Measurements from ENCODE around the gene GJB1. TPM values are rescaled to one million over a fixed set of nuclear protein-coding genes. Genes with fewer than 3 reads are reported as not detected.

GJB1 gene
- polyA plus RNA-seq, 3 donors, result not detected

- peak in 2 of 3 donors; percentile 33 to 36 for DNase-seq
- Histone ChIP-seq H2AFZ (ENCODE audit: insufficient read depth, low read depth, low read length, poor library complexity, severe bottlenecking) (peak overlapping the region; percentile 84), H3K9me3 (replicated peaks in 1 of 2; ENCODE audit: control insufficient read depth in 1 of 2, insufficient read depth in 1 of 2, low read length in 2 of 2) (no peaks in the 10 kb centered on the region), H3K27me3 (ENCODE audit: control insufficient read depth in 2 of 2, insufficient read depth in 2 of 2, low read length in 2 of 2) (no peaks in the 10 kb centered on the region), H3K4me3 (replicated peaks in 1 of 3; ENCODE audit: low read depth in 2 of 3, low read length in 3 of 3) (peak overlapping the region; percentile 69 to 91 (median 90)), H3K4me2 (replicated peaks; ENCODE audit: extremely low read depth, low read length, poor library complexity, severe bottlenecking) (peak overlapping the region; percentile 92), H3K27ac (ENCODE audit: low read depth in 1 of 2, low read length in 2 of 2) (peak overlapping the region in 1 of 2 donors; percentile 74), H3K36me3 (replicated peaks in 1 of 2; ENCODE audit: control insufficient read depth in 1 of 2, insufficient read depth in 2 of 2, low read length in 2 of 2) (peaks cover 15 to 16% of the 10 kb centered on the region in 2 donors), H3K4me1 (ENCODE audit: control insufficient read depth in 1 of 2, insufficient read depth in 2 of 2, low read length in 2 of 2) (peaks cover 28 to 33% of the 10 kb centered on the region in 2 donors), H3K9ac (ENCODE audit: insufficient read depth, low read length, poor library complexity, severe bottlenecking) (peak overlapping the region; percentile 62), H3K79me2 (ENCODE audit: insufficient read depth, low read length) (peaks cover 12% of the 10 kb centered on the region), H4K20me1 (ENCODE audit: insufficient read depth, low read length) (no peaks in the 10 kb centered on the region)
- Mint-ChIP-seq H3K9me3 (peaks cover 0 to 5% (median 0%) of the 10 kb centered on the region in 7 donors), H3K4me3 (peak overlapping the region; percentile 89), H3K36me3 (peaks cover 19 to 21% of the 10 kb centered on the region in 2 donors), H3K27ac (peak overlapping the region in 5 of 7 donors; percentile 42 to 94 (median 77)), H3K27me3 (ENCODE audit: low read depth in 3 of 3) (peaks cover 0 to 7% (median 0%) of the 10 kb centered on the region in 3 donors), H3K4me1 (peaks cover 36% of the 10 kb centered on the region)
- TF ChIP-seq CTCF (IDR thresholded peaks at IDR 0.05), result peak; percentile 41
- 0% methylated on average over 4 of the region's 35 CpGs for WGBS (ENCODE audit: insufficient coverage)
- intact Hi-C loops (cut with micrococcal nuclease), result loop anchor here in 1 of 2 donors (10.0 kb wide), 1 partner anchor 59 kb away; no protein-coding TSS in a partner anchor
Measured at GRCh38 chrX:71253253-71254091, 30.4 kb downstream of the GJB1 start.

GRCh38 chrX:71254092-71254963 is 31.3 kb downstream of the GJB1 start, which contains the start of gene ZMYM3:
TSS of gene ZMYM3 (minus strand) at chrX:71254140. CDS start at chrX:71253255, 885 bp downstream.
- H3K4me3 Mint-ChIP-seq, result peak within 1 kb of the TSS; percentile 89
- intact Hi-C loops (cut with micrococcal nuclease), result loop anchor here in 1 of 2 donors (10.0 kb wide), 1 partner anchor 60 kb away; no protein-coding TSS in a partner anchor
- H4K20me1 ChIP-seq (ENCODE audit: insufficient read depth, low read length), result no peaks in the 10 kb centered on the region
- peaks cover 0 to 10% (median 0%) of the 10 kb centered on the region in 3 donors for H3K27me3 Mint-ChIP-seq (ENCODE audit: low read depth in 3 of 3)
- H3K9me3 Mint-ChIP-seq, result peaks cover 0 to 7% (median 0%) of the 10 kb centered on the region in 7 donors
- no peaks in the 10 kb centered on the region for H3K9me3 ChIP-seq (replicated peaks in 1 of 2; ENCODE audit: control insufficient read depth in 1 of 2, insufficient read depth in 1 of 2, low read length in 2 of 2)
- DNase-seq, result peak; percentile 60 to 66 (median 62)
- H3K4me1 ChIP-seq (ENCODE audit: control insufficient read depth in 1 of 2, insufficient read depth in 2 of 2, low read length in 2 of 2), result peaks cover 28 to 33% of the 10 kb centered on the region in 2 donors
- H3K4me1 Mint-ChIP-seq, result peaks cover 36% of the 10 kb centered on the region
- peak within 1 kb of the TSS; percentile 69 to 91 (median 90) for H3K4me3 ChIP-seq (replicated peaks in 1 of 3; ENCODE audit: low read depth in 2 of 3, low read length in 3 of 3)
- H3K36me3 ChIP-seq (replicated peaks in 1 of 2; ENCODE audit: control insufficient read depth in 1 of 2, insufficient read depth in 2 of 2, low read length in 2 of 2), result peaks cover 7 to 9% of the 10 kb centered on the region in 2 donors
- peak within 1 kb of the TSS; percentile 84 for H2AFZ ChIP-seq (ENCODE audit: insufficient read depth, low read depth, low read length, poor library complexity, severe bottlenecking)
- H3K27me3 ChIP-seq (ENCODE audit: control insufficient read depth in 2 of 2, insufficient read depth in 2 of 2, low read length in 2 of 2), result no peaks in the 10 kb centered on the region
- peaks cover 11 to 14% of the 10 kb centered on the region in 2 donors for H3K36me3 Mint-ChIP-seq
- H3K9ac ChIP-seq (ENCODE audit: insufficient read depth, low read length, poor library complexity, severe bottlenecking), result peak within 1 kb of the TSS; percentile 62
- H3K27ac Mint-ChIP-seq, result peak within 1 kb of the TSS; percentile 66 to 94 (median 83)
- WGBS (ENCODE audit: insufficient coverage), result 0% methylated on average over 9 of the region's 54 CpGs
- H3K4me2 ChIP-seq (replicated peaks; ENCODE audit: extremely low read depth, low read length, poor library complexity, severe bottlenecking), result peak within 1 kb of the TSS; percentile 92
- peaks cover 12% of the 10 kb centered on the region for H3K79me2 ChIP-seq (ENCODE audit: insufficient read depth, low read length)
- TF ChIP-seq CTCF (IDR thresholded peaks at IDR 0.05), result no peak
- peak within 1 kb of the TSS; percentile 36 to 74 for H3K27ac ChIP-seq (ENCODE audit: low read depth in 1 of 2, low read length in 2 of 2)
